ENCODE data around the gene CAMK1D.

- TF ChIP-seq, protein P1, sequence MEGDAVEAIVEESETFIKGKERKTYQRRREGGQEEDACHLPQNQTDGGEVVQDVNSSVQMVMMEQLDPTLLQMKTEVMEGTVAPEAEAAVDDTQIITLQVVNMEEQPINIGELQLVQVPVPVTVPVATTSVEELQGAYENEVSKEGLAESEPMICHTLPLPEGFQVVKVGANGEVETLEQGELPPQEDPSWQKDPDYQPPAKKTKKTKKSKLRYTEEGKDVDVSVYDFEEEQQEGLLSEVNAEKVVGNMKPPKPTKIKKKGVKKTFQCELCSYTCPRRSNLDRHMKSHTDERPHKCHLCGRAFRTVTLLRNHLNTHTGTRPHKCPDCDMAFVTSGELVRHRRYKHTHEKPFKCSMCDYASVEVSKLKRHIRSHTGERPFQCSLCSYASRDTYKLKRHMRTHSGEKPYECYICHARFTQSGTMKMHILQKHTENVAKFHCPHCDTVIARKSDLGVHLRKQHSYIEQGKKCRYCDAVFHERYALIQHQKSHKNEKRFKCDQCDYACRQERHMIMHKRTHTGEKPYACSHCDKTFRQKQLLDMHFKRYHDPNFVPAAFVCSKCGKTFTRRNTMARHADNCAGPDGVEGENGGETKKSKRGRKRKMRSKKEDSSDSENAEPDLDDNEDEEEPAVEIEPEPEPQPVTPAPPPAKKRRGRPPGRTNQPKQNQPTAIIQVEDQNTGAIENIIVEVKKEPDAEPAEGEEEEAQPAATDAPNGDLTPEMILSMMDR (IDR thresholded peaks at IDR 0.05) = no peak
- TF ChIP-seq POLR2A (IDR thresholded peaks at IDR 0.05) = no peak
Observed at GRCh38 chr10:12484002-12484918, 134.9 kb downstream of the CAMK1D start.

All from testis (tissue), 2 donors.